Heart left ventricle (tissue), 13 donors: ENCODE measurements around the gene AMMECR1.

Source experiments
- CTCF ChIP-seq, 12 donors: fragments of 200-600 bp; sonication (generic) in 4 of 12; IDR thresholded peaks; one replicate each; pipeline versions ENCODE4 v1.5.0 to v1.8.0; 2018 to 2022; ENCODE audit warnings: antibody characterized with exemption in 12 of 12, mild to moderate bottlenecking in 5 of 12
- POLR2A ChIP-seq, 2 donors: fragments of 450-650 bp; IDR thresholded peaks; one replicate each; pipeline ENCODE4 v1.6.1; 2017; ENCODE audit warnings: antibody characterized with exemption in 2 of 2, mild to moderate bottlenecking in 2 of 2, moderate library complexity in 2 of 2
- donor health status: ischemic (EF 13 %, LVEDD 7.1; RV severe dilation, severe dysfunction).
- donor health status: DM: no; HTN: yes; CAD: no.
- donor health status: DM: no; HTN: no; CAD: no.
- donor health status: ischemic (EF 25% LVEDD 6.9; RV normal size, moderate dysfunction).
- donor health status: ischemic (EF 25% LVEDD 5.7; RV mildly dilated, moderate dysfunction).
- donor health status: ischemic (EF 35%, LVEDD 5.7; RV mildly dilated, moderate dysfunction).
- donor health status: nonischemic (EF 11% LVEDD 7.7; RV severe dilation, severe dysfunction).
- donor health status: DM: yes; HTN: yes; CAD: no.
- donor health status: PGD.
- donor health status: ischemic (EF 29% LVEDD 5.4; RV normal size, mild dysfunction).
- donor health status: nonischemic (EF 23%, LVEDD 6.1; RV moderate dilation, normal function).

GRCh38 chrX:110201799-110202198, 116.1 kb downstream of the AMMECR1 start:
- TF ChIP-seq CTCF (IDR thresholded peaks at IDR 0.05) (no peak), POLR2A (IDR thresholded peaks at IDR 0.05) (no peak)
